CD14-positive monocyte (primary cell): Measurements from ENCODE around the gene MAPK4. TPM values are rescaled to one million over a fixed set of nuclear protein-coding genes. Genes with fewer than 3 reads are reported as not detected.

Source experiments
- DNase-seq, 3 donors: peaks; one replicate each; pipeline ENCODE4 v3.0.0-alpha.2; 2011 to 2022
- H2AFZ ChIP-seq: 2 replicates; pipeline ENCODE4 v1.6.0; 2012; ENCODE audit warnings: mild to moderate bottlenecking, low read depth, low read length, inconsistent platforms; ENCODE audit not compliant: insufficient read depth, poor library complexity, severe bottlenecking
- H3K27ac ChIP-seq, 2 donors: 1 replicate in 1 of 2; 2 replicates in 1 of 2; pipeline ENCODE4 v1.5.1; 2012 to 2013; ENCODE audit warnings: low read length in 2 of 2, control low read depth in 1 of 2, inconsistent platforms in 1 of 2, low read depth in 1 of 2, mild to moderate bottlenecking in 1 of 2
- H3K27me3 ChIP-seq, 2 donors: one replicate each; pipeline versions ENCODE4 v1.6.0 to v1.6.1; 2011 to 2013; ENCODE audit warnings: low read length in 2 of 2; ENCODE audit not compliant: control insufficient read depth in 2 of 2, insufficient read depth in 2 of 2
- H3K36me3 ChIP-seq, 2 donors: replicated peaks in 1 of 2; 1 replicate in 1 of 2; 2 replicates in 1 of 2; pipeline versions ENCODE4 v1.5.1 to v1.6.1; 2012 to 2013; ENCODE audit warnings: low read length in 2 of 2, control low read depth in 1 of 2, inconsistent platforms in 1 of 2, mild to moderate bottlenecking in 1 of 2; ENCODE audit not compliant: insufficient read depth in 2 of 2, control insufficient read depth in 1 of 2
- H3K4me1 ChIP-seq, 2 donors: 1 replicate in 1 of 2; 2 replicates in 1 of 2; pipeline versions ENCODE4 v1.5.1 to v1.6.1; 2012 to 2013; ENCODE audit warnings: low read length in 2 of 2, control low read depth in 1 of 2, inconsistent platforms in 1 of 2, mild to moderate bottlenecking in 1 of 2, moderate library complexity in 1 of 2; ENCODE audit not compliant: insufficient read depth in 2 of 2, control insufficient read depth in 1 of 2
- H3K4me2 ChIP-seq: replicated peaks from 2 replicates; pipeline ENCODE3; 2012; ENCODE audit warnings: low read length, moderate library complexity, mild to moderate bottlenecking; ENCODE audit not compliant: poor library complexity, severe bottlenecking; ENCODE audit errors: extremely low read depth
- H3K4me3 ChIP-seq, 3 experiments: fragments of 200-600 bp in 1 of 3; sonication (generic) in 1 of 3; replicated peaks in 1 of 3; 1 replicate in 2 of 3; 2 replicates in 1 of 3; pipeline ENCODE4 v1.5.1; 2011 to 2013; ENCODE audit warnings: low read length in 3 of 3, mild to moderate bottlenecking in 3 of 3, control low read depth in 2 of 3, low read depth in 2 of 3, inconsistent platforms in 1 of 3, moderate library complexity in 1 of 3
- H3K79me2 ChIP-seq: 2 replicates; pipeline ENCODE4 v1.6.0; 2012; ENCODE audit warnings: mild to moderate bottlenecking, control low read depth, inconsistent platforms, low read length, moderate library complexity; ENCODE audit not compliant: insufficient read depth
- H3K9ac ChIP-seq: 2 replicates; pipeline ENCODE4 v1.6.0; 2017; ENCODE audit warnings: low read length, mild to moderate bottlenecking; ENCODE audit not compliant: insufficient read depth, poor library complexity, severe bottlenecking
- H3K9me3 ChIP-seq, 2 donors: replicated peaks in 1 of 2; 1 replicate in 1 of 2; 2 replicates in 1 of 2; pipeline versions ENCODE4 v1.5.1 to v1.6.1; 2012 to 2013; ENCODE audit warnings: low read length in 2 of 2, control low read depth in 1 of 2; ENCODE audit not compliant: control insufficient read depth in 1 of 2, insufficient read depth in 1 of 2
- H4K20me1 ChIP-seq: 2 replicates; pipeline ENCODE4 v1.6.0; 2012; ENCODE audit warnings: mild to moderate bottlenecking, low read length, control low read depth, moderate library complexity; ENCODE audit not compliant: insufficient read depth
- H3K27ac Mint-ChIP-seq, 7 donors: one replicate each; pipeline ENCODE4 v1.8.0; 2020; ENCODE audit warnings: mild to moderate bottlenecking in 7 of 7, mixed read lengths in 7 of 7, moderate library complexity in 6 of 7, inconsistent platforms in 2 of 7
- H3K27me3 Mint-ChIP-seq, 3 donors: one replicate each; pipeline ENCODE4 v1.8.0; 2021 to 2022; ENCODE audit warnings: low read depth in 3 of 3, mild to moderate bottlenecking in 3 of 3, mixed read lengths in 3 of 3, moderate library complexity in 3 of 3, inconsistent platforms in 1 of 3
- H3K36me3 Mint-ChIP-seq, 2 donors: one replicate each; pipeline ENCODE4 v1.8.0; 2020; ENCODE audit warnings: mixed read lengths in 2 of 2, inconsistent platforms in 1 of 2, mild to moderate bottlenecking in 1 of 2
- H3K4me1 Mint-ChIP-seq: one replicate; pipeline ENCODE4 v1.8.0; 2020; ENCODE audit warnings: mild to moderate bottlenecking, mixed read lengths
- H3K4me3 Mint-ChIP-seq, 2 donors: one replicate each; pipeline ENCODE4 v1.8.0; 2020; ENCODE audit warnings: mild to moderate bottlenecking in 2 of 2, mixed read lengths in 2 of 2, moderate library complexity in 1 of 2
- H3K9me3 Mint-ChIP-seq, 7 donors: one replicate each; pipeline ENCODE4 v1.8.0; 2020 to 2022; ENCODE audit warnings: mixed read lengths in 7 of 7, mild to moderate bottlenecking in 6 of 7, moderate library complexity in 6 of 7, inconsistent platforms in 2 of 7
- WGBS: methylation state at CpG from one replicate; pipeline ENCODE4 v1.1.5; 2013; ENCODE audit warnings: missing lambda C conversion rate; ENCODE audit not compliant: insufficient coverage; 5-methylcytosine and 5-hydroxymethylcytosine counted together
- intact Hi-C, 2 donors: fragments of 100-400 bp; cut with micrococcal nuclease; formaldehyde crosslinking; loops; one replicate each; pipeline versions ENCODE4 v1.15.0 to v1.15.1; 2023
- polyA plus RNA-seq, 3 donors: library from polyadenylated mRNA; depleted of rRNA in 1 of 3; unstranded in 2 of 3; stranded (reverse) in 1 of 3; fragments of 300-500 nt in 2 of 3; fragments of >200 nt in 1 of 3; fragmentation: Illumina TruSeq in 2 of 3; gene quantifications; 1 replicate in 2 of 3; 2 replicates in 1 of 3; pipeline ENCODE4 v1.2.3, GENCODE V29; 2012 to 2021
- TF ChIP-seq, protein P1 (sequence below): fragments of 200-600 bp; IDR thresholded peaks from one replicate; pipeline ENCODE4 v1.8.0; 2022; ENCODE audit warnings: antibody characterized with exemption, mild to moderate bottlenecking

The MAPK4 gene
- polyA plus RNA-seq, 3 donors: not detected

DNA sequence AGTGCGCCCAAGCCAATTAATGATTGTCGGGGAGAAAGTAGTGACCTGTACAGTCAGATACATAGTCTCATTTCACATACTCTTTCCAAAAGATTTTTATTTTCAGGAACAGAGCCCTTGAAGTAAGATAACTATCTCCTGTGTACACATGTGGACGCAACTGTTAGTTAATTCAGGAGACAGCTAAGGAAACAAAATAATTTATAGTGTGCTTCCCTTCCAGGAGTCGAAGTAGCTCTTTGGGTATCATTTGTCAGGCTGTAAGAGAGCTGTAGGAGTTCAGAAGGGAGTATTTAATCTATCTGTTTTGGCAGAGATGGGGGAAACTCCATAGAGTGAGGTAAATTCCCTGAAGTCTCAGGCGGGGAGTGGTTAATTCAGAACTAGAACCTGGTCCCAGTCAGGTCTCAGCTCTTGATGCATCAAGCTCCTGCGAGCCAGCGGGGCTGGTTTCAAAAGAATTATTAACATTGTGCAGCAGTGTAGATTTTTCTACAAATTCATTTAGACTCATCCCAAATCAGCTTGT, 63.0 kb downstream of the MAPK4 start:
- no peak overlapping the region for H3K27ac ChIP-seq
- H3K9ac ChIP-seq: no peak overlapping the region
- no peaks in the 10 kb centered on the region for H3K27me3 ChIP-seq
- intact Hi-C loops: no loop called here
- Mint-ChIP-seq H3K27ac (no peak overlapping the region), H3K4me3 (no peak overlapping the region), H3K36me3 (no peaks in the 10 kb centered on the region), H3K4me1 (no peaks in the 10 kb centered on the region), H3K9me3 (peaks cover 0 to 4% (median 2%) of the 10 kb centered on the region in 7 donors), H3K27me3 (peaks cover 6 to 11% (median 7%) of the 10 kb centered on the region in 3 donors)
- no peaks in the 10 kb centered on the region for H4K20me1 ChIP-seq
- no peak overlapping the region for H2AFZ ChIP-seq
- no peak for DNase-seq
- WGBS: 0% methylated on average over 2 of the region's 7 CpGs
- no peak overlapping the region for H3K4me3 ChIP-seq
- H3K9me3 ChIP-seq: no peaks in the 10 kb centered on the region
- no peaks in the 10 kb centered on the region for H3K79me2 ChIP-seq
- no peak overlapping the region for H3K4me2 ChIP-seq
- no peaks in the 10 kb centered on the region for H3K4me1 ChIP-seq
- TF ChIP-seq, protein P1, sequence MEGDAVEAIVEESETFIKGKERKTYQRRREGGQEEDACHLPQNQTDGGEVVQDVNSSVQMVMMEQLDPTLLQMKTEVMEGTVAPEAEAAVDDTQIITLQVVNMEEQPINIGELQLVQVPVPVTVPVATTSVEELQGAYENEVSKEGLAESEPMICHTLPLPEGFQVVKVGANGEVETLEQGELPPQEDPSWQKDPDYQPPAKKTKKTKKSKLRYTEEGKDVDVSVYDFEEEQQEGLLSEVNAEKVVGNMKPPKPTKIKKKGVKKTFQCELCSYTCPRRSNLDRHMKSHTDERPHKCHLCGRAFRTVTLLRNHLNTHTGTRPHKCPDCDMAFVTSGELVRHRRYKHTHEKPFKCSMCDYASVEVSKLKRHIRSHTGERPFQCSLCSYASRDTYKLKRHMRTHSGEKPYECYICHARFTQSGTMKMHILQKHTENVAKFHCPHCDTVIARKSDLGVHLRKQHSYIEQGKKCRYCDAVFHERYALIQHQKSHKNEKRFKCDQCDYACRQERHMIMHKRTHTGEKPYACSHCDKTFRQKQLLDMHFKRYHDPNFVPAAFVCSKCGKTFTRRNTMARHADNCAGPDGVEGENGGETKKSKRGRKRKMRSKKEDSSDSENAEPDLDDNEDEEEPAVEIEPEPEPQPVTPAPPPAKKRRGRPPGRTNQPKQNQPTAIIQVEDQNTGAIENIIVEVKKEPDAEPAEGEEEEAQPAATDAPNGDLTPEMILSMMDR: no peak
- no peaks in the 10 kb centered on the region for H3K36me3 ChIP-seq

DNA sequence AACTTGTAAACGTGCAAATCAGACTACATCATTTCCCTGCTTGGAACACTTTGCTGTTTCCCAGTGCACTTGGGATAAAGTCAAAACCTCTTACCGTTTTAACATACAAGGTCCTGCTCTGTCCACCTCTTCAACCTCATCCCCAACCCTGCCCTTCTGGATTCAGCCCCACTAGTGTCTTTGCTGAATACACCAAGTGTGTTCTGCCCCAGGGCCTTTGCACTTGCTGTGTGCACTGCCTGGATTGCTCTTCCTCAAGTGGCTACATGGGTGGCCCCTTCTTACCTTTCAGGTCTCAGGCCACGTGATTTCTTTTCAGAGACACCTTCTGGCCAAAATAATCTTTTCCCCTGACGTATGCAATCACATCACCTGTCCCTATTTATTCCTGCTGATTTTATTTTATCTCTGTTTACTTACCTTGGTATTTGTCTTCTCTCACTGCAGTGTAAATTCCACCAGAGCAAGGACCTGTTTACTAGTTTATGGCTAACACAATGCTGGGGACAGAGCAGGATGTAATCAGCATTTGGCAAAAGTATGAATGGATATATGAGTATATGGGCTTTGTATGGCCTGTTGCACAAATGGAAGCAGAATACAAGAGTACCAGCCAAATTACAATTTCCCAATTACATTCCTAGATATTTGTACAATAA, 63.9 kb downstream of the MAPK4 start:
- Mint-ChIP-seq H3K4me3 (no peak overlapping the region), H3K4me1 (no peaks in the 10 kb centered on the region), H3K27ac (no peak overlapping the region), H3K9me3 (peaks cover 0 to 5% (median 3%) of the 10 kb centered on the region in 7 donors), H3K36me3 (no peaks in the 10 kb centered on the region), H3K27me3 (peaks cover 6 to 11% (median 6%) of the 10 kb centered on the region in 3 donors)
- H3K4me2 ChIP-seq: no peak overlapping the region
- no peaks in the 10 kb centered on the region for H3K79me2 ChIP-seq
- no peak overlapping the region for H3K27ac ChIP-seq
- 60% methylated on average over 3 of the region's 4 CpGs for WGBS
- H3K36me3 ChIP-seq: no peaks in the 10 kb centered on the region
- DNase-seq: no peak
- H4K20me1 ChIP-seq: no peaks in the 10 kb centered on the region
- intact Hi-C loops: no loop called here
- no peaks in the 10 kb centered on the region for H3K4me1 ChIP-seq
- no peak overlapping the region for H3K9ac ChIP-seq
- TF ChIP-seq, protein P1: no peak
- H2AFZ ChIP-seq: no peak overlapping the region
- no peaks in the 10 kb centered on the region for H3K9me3 ChIP-seq
- H3K27me3 ChIP-seq: no peaks in the 10 kb centered on the region
- H3K4me3 ChIP-seq: no peak overlapping the region
